Frontal cortex (tissue), 4 donors: ENCODE measurements around the gene NAPSA. TPM values are rescaled to one million over a fixed set of nuclear protein-coding genes. Genes with fewer than 3 reads are reported as not detected.

Experiments used
- DNase-seq, 2 donors: peaks; one replicate each; pipeline ENCODE4 v3.0.0; 2012; ENCODE audit warnings: low spot score in 2 of 2
- FAIRE-seq: peaks from 2 replicates; lab custom pipeline; 2012; peaks lifted over from hg19 to GRCh38; lab: Jason Lieb, UNC
- total RNA-seq: library from RNA; depleted of rRNA; stranded (reverse); fragments of >200 nt; gene quantifications from one replicate; pipeline ENCODE4 v1.2.3, GENCODE V29; 2014
- donor health status: control.
- donor health status: control.
- donor health status: control.

NAPSA gene
- total RNA-seq, 1 donor from 2014 or later, result not detected

DNA sequence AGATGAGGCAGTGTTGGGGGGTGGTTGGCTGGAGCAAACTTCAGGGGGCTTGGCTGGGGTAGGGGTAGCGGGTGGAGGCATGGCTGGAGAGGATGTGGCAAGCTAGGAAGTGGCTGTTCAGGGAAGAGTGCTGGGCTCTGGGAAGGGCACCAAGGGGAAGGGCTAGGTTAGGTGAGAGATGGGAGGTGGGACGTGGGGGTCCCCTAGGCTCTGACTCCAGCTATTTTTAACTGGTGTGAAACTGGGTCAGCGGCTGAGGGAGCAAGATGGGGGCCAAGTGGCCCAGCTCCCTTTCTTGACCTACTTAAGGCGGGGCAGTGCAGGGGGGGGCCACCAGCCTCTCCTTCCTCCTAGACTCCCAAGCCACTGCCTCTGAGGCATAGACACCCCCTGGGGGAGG, 43.6 kb downstream of the NAPSA start:
- DNase-seq (no peak), FAIRE-seq (no peak)

DNA sequence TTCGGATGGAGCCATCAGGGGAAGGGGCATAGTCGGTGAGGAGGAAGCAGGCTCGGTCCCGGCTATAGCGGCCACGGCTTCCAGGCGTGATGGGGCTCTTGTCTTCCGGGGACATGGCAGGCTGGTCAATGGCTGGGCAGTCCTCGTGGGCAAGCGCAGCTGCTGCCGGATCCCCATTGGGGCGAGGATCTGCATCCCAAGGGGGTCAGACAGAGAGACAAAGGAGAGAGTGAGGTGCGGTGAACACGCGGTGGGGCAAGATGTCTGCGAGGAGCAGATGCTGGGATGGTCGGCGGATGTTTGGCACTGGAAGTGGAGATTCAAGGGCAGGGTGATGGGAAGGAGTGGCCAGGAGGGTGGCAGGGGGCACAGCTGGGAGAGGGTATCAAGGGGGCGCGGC, 44.8 kb downstream of the NAPSA start:
- DNase-seq (no peak), FAIRE-seq (no peak)

DNA sequence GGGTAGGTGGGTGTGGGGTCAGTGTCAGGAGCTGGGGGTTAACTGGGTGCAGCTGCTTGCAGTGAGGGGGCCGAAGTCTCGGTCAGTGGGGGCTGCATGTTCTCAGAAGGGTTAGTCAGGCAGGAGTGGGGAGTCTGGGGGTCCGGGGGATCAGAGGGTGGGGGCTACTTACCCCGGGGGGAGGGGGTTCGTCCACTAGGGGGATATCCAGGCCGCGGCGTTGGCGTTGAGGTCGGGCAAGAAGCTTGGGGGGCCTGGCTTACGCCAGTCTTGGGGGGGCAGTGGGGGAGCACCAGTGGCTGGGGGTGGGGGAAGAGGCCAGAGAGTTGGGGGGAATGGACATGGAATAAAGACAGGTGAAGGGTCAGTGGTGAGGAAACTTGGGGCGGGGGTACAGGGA, 45.4 kb downstream of the NAPSA start:
- FAIRE-seq, result no peak

DNA sequence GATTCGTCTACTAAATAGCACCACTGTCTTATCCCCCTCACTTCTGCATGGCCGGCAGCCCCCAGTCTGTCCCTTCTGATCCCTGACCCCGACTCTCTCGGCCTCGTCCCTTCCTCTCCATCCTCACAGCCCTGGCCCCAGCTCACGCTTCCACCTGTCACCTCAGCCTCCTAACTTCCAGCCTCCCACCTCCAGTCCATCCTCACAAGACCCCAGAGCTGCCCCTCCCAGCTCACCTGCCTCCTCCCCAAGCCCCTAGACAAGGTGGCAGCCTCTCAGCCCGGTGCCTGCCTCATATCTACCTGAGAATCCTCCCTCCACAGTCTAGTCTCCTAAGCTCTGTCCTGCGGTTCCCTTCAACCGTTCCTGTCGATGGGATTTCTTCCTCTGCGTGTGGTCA, 46.3 kb downstream of the NAPSA start:
- no peak for FAIRE-seq
- DNase-seq, result no peak

More for the DNA sequence above, 45.4 kb downstream of the NAPSA start:
- DNase-seq, result no peak

DNA sequence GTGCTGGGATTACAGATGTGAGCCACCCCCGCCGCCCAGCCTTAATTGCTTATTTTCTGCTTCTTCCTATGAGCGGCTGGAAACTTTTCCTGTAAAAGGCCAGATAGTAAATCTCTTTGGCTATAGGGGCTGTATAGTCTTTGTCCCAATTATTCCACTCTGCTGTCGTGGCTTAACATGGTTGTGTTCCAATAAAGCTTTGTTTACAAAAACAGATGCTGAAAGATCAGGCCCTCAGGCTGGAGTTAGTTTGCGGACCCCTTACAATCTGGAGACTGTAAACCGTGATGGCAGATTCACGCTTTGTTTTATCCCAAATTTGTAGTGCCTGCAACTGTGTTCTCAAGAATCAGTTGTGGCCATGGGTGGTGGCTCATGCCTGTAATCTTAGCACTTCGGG, 47.0 kb downstream of the NAPSA start:
- DNase-seq, result no peak
- FAIRE-seq, result no peak

DNA sequence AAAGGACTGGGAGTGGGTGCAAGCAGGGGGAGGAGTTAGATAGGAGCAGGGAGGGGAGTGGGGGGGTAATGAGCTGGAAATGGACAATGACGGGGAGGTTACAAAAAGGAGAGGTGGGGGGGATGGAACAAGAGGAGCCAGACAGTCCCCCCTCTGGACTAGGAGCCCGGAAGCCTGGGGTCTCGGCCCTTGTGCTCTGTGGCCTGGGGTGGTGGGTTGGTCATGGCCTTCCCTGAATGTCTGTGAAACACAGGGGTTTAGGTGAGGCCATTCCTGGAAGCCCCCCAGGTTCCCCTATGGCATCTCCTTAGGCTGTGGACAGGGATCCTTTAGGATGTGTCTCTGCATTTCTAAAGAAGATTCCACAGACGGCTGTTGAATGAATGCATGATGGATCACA, 48.3 kb downstream of the NAPSA start:
- DNase-seq, result no peak
- no peak for FAIRE-seq

DNA sequence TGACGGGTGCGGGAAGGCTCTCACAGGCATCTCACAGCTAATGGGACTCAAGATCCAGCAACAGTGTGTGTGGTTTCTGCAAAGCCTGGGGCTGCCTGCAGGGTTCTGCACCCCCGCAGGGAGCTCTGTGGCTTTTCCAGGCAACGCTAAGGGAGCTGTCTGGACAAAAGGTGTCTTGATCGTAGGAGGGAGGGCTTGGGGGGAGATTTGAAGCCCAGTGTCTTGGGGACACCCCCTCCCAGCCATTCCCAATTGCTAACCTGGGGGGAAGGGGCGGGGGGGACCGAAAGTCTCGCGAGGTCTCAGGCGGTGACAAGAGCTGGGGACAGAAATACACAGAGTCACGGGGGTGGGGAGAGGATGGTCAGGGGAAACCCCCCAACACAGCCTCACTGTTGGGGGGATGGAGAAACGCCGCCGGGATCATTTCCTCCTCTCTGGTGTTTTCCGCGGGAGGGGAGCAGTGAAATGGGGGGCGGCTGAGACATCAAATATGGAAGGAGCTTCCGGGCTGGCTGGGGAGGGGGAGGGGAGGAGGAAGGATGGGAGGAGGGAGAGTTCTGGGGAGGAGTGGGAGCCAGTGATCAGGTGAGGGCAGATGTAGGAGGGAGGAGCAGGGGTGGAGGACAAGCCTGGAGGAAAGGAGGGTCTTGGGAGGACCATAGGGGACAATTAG, 49.5 kb downstream of the NAPSA start:
- FAIRE-seq (no peak), DNase-seq (no peak)

DNA sequence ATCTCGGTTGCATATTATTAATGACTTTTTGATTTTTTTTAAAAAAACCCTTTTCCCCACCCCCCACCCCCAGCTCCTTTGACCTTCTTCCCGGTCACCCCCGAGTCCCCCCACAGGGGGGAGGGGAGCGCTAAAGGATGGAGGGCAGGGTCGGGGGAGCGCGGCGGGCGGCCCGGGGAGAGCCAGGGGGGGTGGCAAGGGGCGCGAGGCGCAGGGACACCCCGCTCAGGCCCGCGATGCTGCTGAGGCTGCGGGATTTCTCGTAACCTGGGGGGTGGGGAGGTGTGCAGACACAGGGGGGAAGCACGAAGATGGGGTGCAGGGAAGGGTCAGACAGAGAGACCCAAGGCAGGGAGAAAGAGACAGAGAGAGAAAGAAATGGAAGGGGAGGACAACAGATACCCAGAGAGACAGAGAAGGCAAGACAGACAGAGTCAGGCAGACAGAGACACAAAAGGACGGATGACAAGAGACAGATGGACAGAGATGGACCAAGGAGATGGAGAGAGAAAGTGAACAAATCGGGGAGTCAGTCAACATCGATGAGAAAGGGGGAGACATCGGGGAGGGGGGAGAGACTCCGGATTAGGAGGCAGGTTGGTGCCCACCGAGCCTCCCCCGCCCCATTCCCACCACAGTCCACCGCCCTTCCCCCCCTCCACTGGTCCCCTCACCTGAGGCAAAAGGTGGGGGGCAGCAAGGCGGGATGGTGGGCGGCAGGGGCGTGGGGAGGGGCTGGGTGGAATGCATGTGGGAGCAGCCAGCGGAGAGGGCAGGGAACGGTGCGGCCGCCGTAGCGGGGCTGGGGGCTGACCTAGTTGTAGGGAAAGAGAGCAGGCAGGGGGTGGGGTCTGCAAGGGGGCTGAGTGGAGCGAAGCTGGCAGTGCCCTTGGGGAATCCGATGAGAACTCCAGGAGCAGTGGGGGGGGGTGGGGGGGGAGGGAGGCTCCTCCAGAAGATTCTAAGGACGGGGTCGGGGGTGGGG, 50.4 kb downstream of the NAPSA start:
- DNase-seq (no peak), FAIRE-seq (no peak)

DNA sequence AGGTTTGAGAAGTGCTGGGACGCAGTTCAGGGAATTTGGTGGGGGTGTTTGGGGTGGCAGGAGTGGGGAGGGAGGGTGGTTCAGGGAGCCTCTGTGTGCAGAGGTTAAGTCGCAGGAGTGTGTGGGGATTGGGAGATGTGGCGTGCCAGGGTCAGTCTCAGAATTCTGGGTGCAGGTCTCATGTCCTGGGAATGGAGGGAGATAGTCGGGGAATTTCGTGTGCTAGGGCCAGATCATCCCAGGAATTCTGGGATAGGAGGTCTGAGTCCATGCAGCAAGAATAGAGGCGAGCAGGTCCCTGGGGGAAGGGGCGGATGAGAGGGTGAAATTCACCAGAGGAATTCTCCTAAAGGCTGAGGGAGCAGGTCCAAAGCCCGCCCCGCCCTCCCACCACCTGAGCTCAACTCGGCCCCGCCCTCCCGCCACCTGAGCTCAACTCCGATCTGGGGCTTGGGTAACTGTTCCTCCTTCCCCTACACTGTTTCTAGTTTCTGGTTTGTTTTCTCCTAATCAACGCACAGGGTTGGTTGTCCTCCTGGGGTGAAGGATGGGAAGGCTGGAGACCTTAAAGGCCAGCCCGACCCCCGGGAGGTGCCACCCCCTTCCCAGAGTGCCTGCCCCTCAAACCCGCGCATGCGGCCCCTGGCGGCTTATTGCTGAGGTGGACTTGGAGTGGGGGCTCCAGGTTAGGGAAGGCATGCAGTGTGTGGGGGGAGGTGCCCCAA, 51.5 kb downstream of the NAPSA start:
- no peak for DNase-seq

DNA sequence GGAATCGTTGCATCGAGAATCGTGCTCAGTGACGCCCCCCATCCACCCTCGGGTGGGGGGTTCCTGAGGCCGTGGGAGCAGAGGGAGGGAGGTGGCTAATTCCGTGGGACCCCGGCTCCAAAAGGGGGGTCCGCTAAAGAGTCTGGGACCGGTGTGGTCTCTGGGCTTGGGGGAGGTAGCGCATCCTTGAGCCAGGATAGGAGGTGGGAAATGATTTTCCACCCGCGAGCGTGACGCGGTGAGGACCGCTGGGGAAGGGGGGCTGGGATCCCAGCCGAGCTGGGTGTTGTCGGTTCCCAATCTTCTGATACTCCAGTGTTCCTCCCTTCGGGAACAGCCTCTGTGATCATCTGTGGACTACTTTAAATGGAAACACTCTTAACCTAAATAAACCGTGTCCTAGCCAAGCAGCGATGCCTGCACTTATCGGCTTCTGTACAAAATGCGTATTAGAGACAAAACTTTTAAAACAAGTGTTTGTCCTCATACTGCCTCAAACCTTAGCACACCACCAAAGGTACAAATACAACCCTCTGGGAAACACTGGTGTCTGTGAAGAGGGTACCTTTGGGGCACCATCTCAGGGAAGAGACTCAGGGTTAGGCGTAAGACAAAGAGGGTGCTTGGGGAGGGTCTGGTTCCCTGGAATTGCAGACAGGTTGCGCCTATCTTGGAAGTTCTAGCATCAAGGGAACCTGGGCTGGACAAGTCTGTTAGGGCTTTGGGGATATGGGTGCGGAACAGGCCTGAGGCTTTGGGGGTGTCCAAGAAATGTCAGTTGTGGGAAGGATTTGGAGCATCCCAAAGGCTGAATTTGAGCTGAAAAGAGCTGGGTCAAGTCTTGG, 52.2 kb downstream of the NAPSA start:
- DNase-seq (no peak), FAIRE-seq (no peak)

More for the DNA sequence above, 51.5 kb downstream of the NAPSA start:
- no peak for FAIRE-seq

DNA sequence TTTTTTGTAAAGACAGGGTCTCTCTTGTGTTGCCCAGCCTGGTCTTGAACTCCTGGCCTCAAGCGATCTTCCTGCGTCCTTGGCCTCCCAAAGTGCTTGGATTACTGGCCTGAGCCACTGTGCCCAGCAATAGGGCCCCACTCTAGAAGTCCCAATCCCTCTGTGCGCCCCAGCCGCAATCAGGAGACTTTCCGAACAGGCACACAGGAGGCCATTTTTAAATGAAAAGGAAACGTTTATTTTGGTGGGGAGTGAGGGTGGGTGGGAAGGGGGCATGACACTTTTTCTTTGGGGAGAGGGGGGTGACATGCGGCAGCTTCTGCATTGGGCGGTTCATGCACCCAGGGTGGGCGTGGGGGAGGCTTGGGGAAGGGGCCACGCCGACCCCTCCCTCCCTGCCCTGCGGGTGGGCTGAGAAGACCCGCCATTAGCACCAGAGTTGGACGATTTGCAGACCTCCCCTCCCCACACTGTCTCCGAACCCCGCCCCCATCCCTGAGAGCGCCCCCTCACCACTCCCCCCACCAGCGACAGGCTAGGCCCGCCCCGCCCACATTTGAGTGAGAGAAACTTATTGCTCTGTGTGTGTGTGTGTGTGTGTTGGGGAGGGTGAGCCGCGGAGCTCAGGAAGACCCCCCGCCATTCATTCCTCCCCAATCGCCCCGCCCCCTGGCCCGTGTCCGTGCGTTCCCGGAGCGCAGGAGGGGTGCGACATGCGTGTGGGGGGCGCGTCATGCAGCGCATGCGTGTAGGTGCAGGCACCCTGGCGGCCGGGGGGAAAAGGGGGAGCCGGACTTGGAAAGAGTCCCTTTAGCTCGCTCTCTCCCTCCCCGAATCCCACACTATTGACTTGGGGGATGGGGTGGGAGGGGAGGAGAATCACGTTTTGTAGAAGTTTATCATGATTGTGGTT, 53.5 kb downstream of the NAPSA start:
- FAIRE-seq (no peak), DNase-seq (no peak)

DNA sequence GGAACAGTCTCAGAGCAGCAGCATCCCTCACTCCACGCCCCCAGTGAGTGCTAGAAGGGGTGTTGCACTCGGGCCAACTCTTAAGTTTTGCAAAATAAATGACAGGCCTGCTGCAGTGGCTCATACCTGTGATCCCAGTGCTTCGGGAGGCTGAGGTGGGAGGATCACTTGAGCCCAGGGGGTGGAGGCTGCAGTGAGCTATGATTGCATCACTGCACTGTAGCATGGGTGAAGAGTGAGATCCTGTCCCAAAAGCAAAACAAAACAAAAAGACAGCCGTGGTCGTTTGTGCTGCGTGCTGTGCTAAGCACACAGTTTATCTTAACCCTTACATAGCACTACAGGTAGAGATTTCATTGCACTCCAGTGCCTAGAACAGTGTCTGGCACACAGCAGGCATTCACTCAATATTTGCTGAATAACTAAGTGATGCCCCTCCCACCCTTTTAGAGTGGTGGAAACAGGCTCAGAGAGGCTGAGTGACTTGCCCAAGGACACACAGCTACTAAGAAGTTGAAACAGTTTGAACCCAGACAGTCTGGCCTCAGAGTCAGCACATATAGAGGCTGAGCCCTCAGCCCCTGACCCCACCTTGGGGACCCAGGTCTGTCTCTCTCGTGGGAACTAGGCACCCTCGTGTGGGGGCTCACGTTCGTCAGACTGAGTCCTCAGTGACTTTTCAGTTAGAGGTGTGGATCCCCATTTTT, 54.5 kb downstream of the NAPSA start:
- no peak for DNase-seq
- FAIRE-seq, result no peak

DNA sequence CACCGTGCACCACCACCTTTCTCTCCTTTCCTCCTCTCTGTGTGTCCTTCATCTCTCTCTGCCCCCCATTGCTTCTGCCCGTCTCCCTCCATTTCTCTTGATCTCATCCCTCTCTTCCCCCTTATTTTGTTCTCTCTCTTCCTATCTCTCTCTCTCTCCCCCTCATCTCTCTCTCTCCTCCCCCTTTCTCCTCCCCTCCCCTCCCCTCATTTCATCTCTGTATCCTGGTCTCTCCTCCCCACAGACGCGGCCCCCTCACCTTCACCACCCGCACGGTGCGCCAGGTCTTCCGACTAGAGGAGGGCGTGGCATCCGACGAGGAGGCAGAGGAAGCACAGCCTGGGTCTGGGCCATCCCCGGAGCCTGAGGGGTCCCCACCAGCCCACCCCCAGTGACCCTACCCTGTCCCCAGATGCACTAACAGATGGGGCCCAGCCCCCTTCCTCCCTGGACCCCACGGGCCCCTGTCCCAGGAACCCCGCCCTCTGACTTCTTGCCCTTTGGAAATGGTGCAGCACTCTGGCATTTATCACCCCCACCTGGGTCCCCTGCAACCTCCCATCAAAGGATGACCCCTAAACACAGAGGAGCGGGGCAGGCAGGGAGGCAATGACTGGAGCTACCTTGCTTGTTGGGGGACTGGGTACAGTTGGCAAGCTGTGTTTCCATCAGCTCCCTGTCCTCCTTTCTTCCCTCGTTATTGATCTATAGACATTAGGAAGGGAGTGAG, 55.9 kb downstream of the NAPSA start:
- no peak for FAIRE-seq
- no peak for DNase-seq

DNA sequence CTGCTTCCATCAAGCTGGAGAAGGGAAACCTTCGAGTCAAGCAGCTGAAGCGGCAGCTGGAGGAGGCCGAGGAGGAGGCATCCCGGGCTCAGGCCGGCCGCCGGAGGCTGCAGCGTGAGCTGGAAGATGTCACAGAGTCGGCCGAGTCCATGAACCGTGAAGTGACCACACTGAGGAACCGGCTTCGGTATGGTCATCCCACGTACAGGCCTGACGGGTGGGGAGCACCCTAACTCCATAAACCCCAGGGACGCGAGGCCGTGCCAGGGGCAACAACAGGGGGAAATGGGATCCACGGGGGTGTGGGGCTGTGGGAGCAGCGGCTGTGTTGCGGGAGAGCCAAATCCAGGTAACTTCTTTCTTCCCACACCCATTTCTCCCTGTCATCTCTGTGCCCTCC, 56.4 kb downstream of the NAPSA start:
- no peak for FAIRE-seq

More for the DNA sequence above, 56.4 kb downstream of the NAPSA start:
- no peak for DNase-seq
